OCI-LY3 (cell line): ENCODE data around the gene RAB35.

ENCODE experiments used
- H2AFZ ChIP-seq: fragments of 200-600, 300-600 bp; shearing (Covaris generic); 2 replicates; pipeline ENCODE4 v1.6.0; 2014; ENCODE audit warnings: antibody characterized with exemption, low read depth, low read length
- H3K27ac ChIP-seq: fragments of 200-600, 300-600 bp; sonication (generic); 2 replicates; pipeline ENCODE4 v1.5.1; 2014; ENCODE audit warnings: mild to moderate bottlenecking, low read length, moderate library complexity, mixed read lengths
- H3K27me3 ChIP-seq: fragments of 200-600, 300-600 bp; sonication (generic); 2 replicates; pipeline ENCODE4 v1.6.1; 2014; ENCODE audit warnings: low read depth, low read length, mixed read lengths
- H3K36me3 ChIP-seq: fragments of 200-600, 300-600 bp; sonication (generic); replicated peaks from 2 replicates; pipeline ENCODE3; 2014; ENCODE audit warnings: low read depth, low read length, mixed read lengths
- H3K4me1 ChIP-seq: fragments of 300-600, 200-600 bp; sonication (generic); 2 replicates; pipeline ENCODE4 v1.6.1; 2014; ENCODE audit warnings: low read length, mixed read lengths
- H3K4me2 ChIP-seq: fragments of 200-600, 300-600 bp; sonication (generic); 2 replicates; pipeline ENCODE4 v1.6.1; 2014; ENCODE audit warnings: low read length, mixed read lengths
- H3K4me3 ChIP-seq: fragments of 300-600, 200-600 bp; sonication (generic); 2 replicates; pipeline ENCODE4 v1.5.1; 2014; ENCODE audit warnings: antibody characterized with exemption, mild to moderate bottlenecking, low read length, moderate library complexity
- H3K79me2 ChIP-seq: fragments of 300-600, 200-600 bp; shearing (Covaris generic); 2 replicates; pipeline ENCODE4 v1.6.1; 2014; ENCODE audit warnings: mild to moderate bottlenecking, low read length, mixed read lengths
- H3K9ac ChIP-seq: fragments of 300-600, 200-600 bp; shearing (Covaris generic); 2 replicates; pipeline ENCODE4 v1.6.0; 2014; ENCODE audit warnings: mild to moderate bottlenecking, low read length, moderate library complexity
- H3K9me3 ChIP-seq: fragments of 200-600, 300-600 bp; shearing (Covaris generic); 2 replicates; pipeline ENCODE4 v1.6.1; 2014; ENCODE audit warnings: low read length, mixed read lengths; ENCODE audit not compliant: insufficient read depth
- H4K20me1 ChIP-seq: fragments of 200-600, 300-600 bp; sonication (generic); 2 replicates; pipeline ENCODE4 v1.6.1; 2016; ENCODE audit warnings: low read length, mixed read lengths; ENCODE audit not compliant: insufficient read depth
- EZH2phosphoT487 ChIP-seq: fragments of 200-600 bp; shearing (Covaris generic); IDR thresholded peaks from 2 replicates; pipeline ENCODE4 v1.6.1; 2018; ENCODE audit warnings: antibody characterized with exemption, mixed run types, low read depth
- TF ChIP-seq, protein P1 (sequence below): fragments of 200-600, 300-600 bp; sonication (generic); IDR thresholded peaks from 2 replicates; pipeline ENCODE4 v1.5.1; 2014; ENCODE audit warnings: antibody characterized with exemption, low read length, low read depth

RAB35 gene

DNA sequence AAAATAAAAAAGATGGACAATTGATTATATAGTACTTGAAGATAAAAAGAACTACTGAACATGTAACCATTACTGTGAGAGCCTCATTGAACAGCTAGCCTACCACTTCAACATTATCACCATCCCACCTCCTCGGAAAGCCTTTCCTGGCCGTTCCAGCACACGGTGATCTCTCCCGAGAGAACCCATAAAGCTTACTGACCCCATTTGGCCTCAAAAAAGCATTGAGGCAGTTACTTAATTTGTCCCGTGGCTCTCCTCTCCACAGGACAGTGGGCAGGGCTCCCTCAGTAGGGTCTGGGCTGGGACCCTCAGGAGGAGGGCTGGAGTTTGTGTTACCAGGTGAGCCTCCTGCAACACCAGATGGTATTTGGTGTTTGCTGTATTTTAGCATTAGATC, 55.8 kb downstream of the RAB35 start:
- Histone ChIP-seq H3K27ac (no peak overlapping the region), H3K4me1 (no peaks in the 10 kb centered on the region), H3K9me3 (no peaks in the 10 kb centered on the region), H3K27me3 (no peaks in the 10 kb centered on the region), H3K9ac (no peak overlapping the region), H3K79me2 (no peaks in the 10 kb centered on the region), H3K36me3 (peaks cover 6% of the 10 kb centered on the region), H3K4me2 (no peak overlapping the region), H2AFZ (no peak overlapping the region), H4K20me1 (no peaks in the 10 kb centered on the region), H3K4me3 (no peak overlapping the region)
- TF ChIP-seq EZH2phosphoT487, result no peak
- TF ChIP-seq, protein P1, sequence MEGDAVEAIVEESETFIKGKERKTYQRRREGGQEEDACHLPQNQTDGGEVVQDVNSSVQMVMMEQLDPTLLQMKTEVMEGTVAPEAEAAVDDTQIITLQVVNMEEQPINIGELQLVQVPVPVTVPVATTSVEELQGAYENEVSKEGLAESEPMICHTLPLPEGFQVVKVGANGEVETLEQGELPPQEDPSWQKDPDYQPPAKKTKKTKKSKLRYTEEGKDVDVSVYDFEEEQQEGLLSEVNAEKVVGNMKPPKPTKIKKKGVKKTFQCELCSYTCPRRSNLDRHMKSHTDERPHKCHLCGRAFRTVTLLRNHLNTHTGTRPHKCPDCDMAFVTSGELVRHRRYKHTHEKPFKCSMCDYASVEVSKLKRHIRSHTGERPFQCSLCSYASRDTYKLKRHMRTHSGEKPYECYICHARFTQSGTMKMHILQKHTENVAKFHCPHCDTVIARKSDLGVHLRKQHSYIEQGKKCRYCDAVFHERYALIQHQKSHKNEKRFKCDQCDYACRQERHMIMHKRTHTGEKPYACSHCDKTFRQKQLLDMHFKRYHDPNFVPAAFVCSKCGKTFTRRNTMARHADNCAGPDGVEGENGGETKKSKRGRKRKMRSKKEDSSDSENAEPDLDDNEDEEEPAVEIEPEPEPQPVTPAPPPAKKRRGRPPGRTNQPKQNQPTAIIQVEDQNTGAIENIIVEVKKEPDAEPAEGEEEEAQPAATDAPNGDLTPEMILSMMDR, result no peak

DNA sequence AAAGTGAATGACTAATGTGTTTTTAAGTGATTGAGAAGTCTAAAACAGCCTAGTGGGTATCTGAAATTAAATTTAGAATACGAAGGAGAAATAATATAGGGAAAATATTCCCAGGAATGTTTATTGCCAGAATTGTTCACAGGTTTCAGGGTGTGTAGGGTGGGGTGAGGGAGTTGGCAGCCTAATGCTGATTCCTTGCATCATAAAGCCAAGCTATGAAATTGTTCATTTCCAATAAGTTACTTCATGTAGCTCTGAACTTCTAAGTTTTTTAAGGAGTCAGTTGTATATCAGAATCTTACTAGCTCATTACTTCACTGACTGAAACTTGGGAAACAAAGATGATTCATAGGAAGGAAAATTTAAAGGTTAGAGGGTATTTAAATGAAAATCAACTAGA, 56.4 kb downstream of the RAB35 start:
- TF ChIP-seq EZH2phosphoT487, result no peak

DNA sequence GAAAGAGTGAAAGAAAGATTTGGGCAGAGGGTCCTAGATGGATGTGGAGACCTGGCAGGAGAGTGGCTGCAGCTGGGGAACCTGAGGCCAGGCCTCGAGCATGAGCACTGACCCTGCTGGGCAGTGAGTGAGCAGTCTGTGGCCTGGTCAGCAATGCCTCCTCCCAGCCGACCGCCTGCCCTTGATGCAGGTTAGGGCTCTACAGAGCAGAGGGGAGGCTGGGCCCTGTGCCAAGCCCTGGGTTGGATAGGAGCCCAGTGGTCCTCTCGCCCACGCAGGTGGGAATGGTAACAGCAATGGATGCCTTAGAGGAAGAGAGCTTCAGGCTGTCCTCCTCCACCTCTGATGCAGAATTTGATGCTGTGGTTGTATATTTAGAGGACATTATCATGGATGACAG, 59.8 kb downstream of the RAB35 start:
- Histone ChIP-seq H3K4me1 (no peaks in the 10 kb centered on the region), H3K4me2 (no peak overlapping the region), H3K27ac (no peak overlapping the region), H4K20me1 (no peaks in the 10 kb centered on the region), H3K79me2 (no peaks in the 10 kb centered on the region), H3K9me3 (no peaks in the 10 kb centered on the region), H3K27me3 (no peaks in the 10 kb centered on the region), H3K9ac (no peak overlapping the region), H3K36me3 (no peaks in the 10 kb centered on the region), H3K4me3 (no peak overlapping the region), H2AFZ (no peak overlapping the region)
- TF ChIP-seq, protein P1, result no peak
- no peak for TF ChIP-seq EZH2phosphoT487

More for the DNA sequence above, 56.4 kb downstream of the RAB35 start:
- Histone ChIP-seq H3K79me2 (no peaks in the 10 kb centered on the region), H3K27me3 (no peaks in the 10 kb centered on the region), H2AFZ (no peak overlapping the region), H3K27ac (no peak overlapping the region), H3K4me3 (no peak overlapping the region), H3K4me2 (no peak overlapping the region), H3K9ac (no peak overlapping the region), H3K9me3 (no peaks in the 10 kb centered on the region), H3K36me3 (peaks cover 2% of the 10 kb centered on the region), H3K4me1 (no peaks in the 10 kb centered on the region), H4K20me1 (no peaks in the 10 kb centered on the region)

DNA sequence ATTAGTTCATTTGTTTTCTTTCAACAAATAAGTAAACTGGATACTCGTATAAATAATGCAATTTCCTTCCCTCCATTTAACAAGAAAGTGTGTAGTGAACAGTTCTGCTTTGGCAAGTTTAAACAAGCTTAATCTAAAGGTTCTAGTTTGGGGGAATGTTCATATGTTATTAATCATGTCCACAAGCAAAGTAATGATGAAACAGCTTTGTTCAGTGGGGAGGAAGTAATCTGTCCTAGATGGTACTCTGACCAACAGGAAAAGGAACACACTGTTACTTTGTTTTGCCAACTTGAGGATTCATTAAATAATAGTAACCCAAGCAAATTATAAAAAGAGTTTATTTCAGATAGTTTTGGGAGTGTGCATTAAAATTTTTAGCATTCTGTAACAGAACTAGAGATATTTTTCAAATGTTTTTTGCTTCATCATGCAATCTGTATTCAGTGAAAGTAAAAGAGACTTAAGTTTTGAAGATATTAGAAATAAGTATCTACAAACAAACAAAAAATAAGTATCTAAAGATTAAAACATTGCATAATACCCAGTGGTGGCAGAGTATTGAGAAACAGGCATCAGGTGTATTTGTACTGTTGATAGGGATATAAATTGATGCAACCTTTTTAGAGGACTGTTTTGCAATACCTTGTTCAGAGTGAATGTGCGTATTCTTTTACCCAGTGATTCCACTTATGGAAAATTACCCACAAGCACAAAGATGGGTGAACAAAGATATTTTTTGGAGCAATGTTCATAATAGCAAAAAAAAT, 61.1 kb downstream of the RAB35 start:
- Histone ChIP-seq H3K9ac (no peak overlapping the region), H2AFZ (no peak overlapping the region), H3K27ac (no peak overlapping the region), H3K79me2 (no peaks in the 10 kb centered on the region), H3K4me1 (no peaks in the 10 kb centered on the region), H4K20me1 (no peaks in the 10 kb centered on the region), H3K4me2 (no peak overlapping the region), H3K4me3 (no peak overlapping the region), H3K9me3 (no peaks in the 10 kb centered on the region), H3K27me3 (no peaks in the 10 kb centered on the region), H3K36me3 (no peaks in the 10 kb centered on the region)
- TF ChIP-seq, protein P1, result no peak
- TF ChIP-seq EZH2phosphoT487, result no peak
